ENCODE results near the gene CASP12. TPM values are rescaled to one million over a fixed set of nuclear protein-coding genes. Genes with fewer than 3 reads are reported as not detected.
"Not testable (repeated sequence)": the region's sequence is repeated elsewhere in the genome, so short reads cannot be mapped to it uniquely, and the experiment has no call there.

Gene CASP12
- total and polyA plus RNA-seq, 2 experiments from 2014 or later: not detected

DNA sequence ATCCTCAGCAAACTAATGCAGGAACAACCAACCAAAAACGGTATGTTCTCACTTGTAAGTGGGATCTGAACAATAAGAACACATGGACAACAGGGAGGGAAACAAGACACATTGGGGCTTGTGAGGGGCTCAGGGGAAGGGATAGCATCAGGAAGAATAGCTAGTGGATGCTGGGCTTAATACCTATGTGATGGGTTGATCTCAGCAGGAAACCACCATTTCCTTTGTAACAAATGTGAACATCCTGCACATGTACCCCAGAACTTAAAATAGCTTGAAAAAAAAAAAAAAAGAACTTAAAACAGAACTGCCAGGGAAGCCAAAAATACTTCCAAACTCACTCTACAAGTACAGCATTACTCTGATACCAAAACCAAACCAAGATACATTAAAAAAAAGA is 36.3 kb upstream of the CASP12 start:
- Histone ChIP-seq H3K4me2 (no peak overlapping the region), H2AFZ (no peak overlapping the region), H4K20me1 (replicated peaks; ENCODE audit: insufficient read depth) (no peaks in the 10 kb centered on the region), H3K27ac (ENCODE audit: low read depth) (no peak overlapping the region), H3K27me3 (ENCODE audit: insufficient read depth) (no peaks in the 10 kb centered on the region), H3K36me3 (ENCODE audit: insufficient read depth) (no peaks in the 10 kb centered on the region), H3K4me1 (ENCODE audit: insufficient read depth) (no peaks in the 10 kb centered on the region), H3K9me2 (ENCODE audit: insufficient read depth) (no peaks in the 10 kb centered on the region), H3K79me2 (replicated peaks; ENCODE audit: insufficient read depth) (no peaks in the 10 kb centered on the region), H3F3A (replicated peaks; ENCODE audit: low read depth) (no peaks in the 10 kb centered on the region), H3K4me3 (no peak overlapping the region)
- TF ChIP-seq EZH2 (IDR thresholded peaks at IDR 0.05; ENCODE audit: low read depth, unreplicated experiment): no peak
- TF ChIP-seq ZNF114 (CRISPR knock-in tag; IDR thresholded peaks at IDR 0.05): no peak
- Mint-ChIP-seq H3K27ac (no peak overlapping the region; the same call in 1 of the 2 replicates), H3K4me1 (no peaks in the 10 kb centered on the region), H3K4me3 (no peak overlapping the region), H3K9me3 (peaks cover 12% of the 10 kb centered on the region; the same call in 1 of the 3 replicates), H3K27me3 (ENCODE audit: insufficient read depth, low read depth, poor library complexity) (no peaks in the 10 kb centered on the region), H3K36me3 (ENCODE audit: low read depth) (peaks cover 7% of the 10 kb centered on the region; the same call in 1 of the 3 replicates)
- ATAC-seq (no peak), DNase-seq (ENCODE audit: low spot score) (no peak)

DNA sequence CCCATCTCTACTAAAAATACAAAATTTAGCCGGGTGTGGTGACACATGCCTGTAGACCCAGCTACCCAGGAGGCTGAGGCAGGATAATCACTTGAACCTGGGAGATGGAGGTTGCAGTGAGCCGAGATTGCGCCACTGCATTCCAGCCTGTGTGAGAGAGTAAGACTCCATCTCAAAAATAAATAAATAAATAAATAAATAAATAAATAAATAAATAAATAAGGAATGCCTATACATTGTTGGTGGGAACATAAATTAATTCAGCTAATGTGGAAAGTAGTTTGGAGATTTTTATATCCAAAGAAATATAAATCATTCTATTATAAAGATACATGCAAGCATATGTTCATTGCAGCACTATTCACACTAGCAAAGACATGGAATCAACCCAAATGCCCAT is 35.8 kb upstream of the CASP12 start:
- H3K27ac ChIP-seq (ENCODE audit: low read depth); DNase-seq (ENCODE audit: low spot score); H3K4me2 ChIP-seq; H2AFZ ChIP-seq; H3K27me3 Mint-ChIP-seq (ENCODE audit: insufficient read depth, low read depth, poor library complexity); H3K4me3 Mint-ChIP-seq; H3K4me3 ChIP-seq; H3K9me2 ChIP-seq (ENCODE audit: insufficient read depth); H3K4me1 Mint-ChIP-seq; H3K4me1 ChIP-seq (ENCODE audit: insufficient read depth); H3K27ac Mint-ChIP-seq; H4K20me1 ChIP-seq (replicated peaks; ENCODE audit: insufficient read depth); H3F3A ChIP-seq (replicated peaks; ENCODE audit: low read depth); H3K27me3 ChIP-seq (ENCODE audit: insufficient read depth); H3K36me3 ChIP-seq (ENCODE audit: insufficient read depth); H3K79me2 ChIP-seq (replicated peaks; ENCODE audit: insufficient read depth); ATAC-seq: not testable (repeated sequence)
- Mint-ChIP-seq H3K9me3 (peaks cover 15% of the 10 kb centered on the region), H3K36me3 (ENCODE audit: low read depth) (peaks cover 10% of the 10 kb centered on the region; the same call in 1 of the 3 replicates)

DNA sequence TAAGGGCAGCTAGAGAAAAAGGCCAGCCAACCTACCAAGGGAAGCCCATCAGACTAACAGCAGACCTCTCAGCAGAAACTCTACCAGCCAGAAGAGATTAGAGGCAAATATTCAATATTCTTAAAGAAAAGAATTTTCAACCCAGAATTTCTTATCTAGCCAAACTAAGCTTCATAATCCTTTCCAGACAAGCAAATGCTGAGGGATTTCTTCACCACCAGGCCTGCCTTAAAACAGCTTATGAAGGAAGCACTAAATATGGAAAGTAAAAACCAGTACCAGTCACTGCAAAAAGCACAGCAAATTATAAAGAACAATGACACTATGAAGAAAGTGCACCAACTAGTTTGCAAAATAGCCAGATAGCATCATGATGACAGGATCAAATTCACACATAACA is 30.6 kb upstream of the CASP12 start:
- Mint-ChIP-seq H3K9me3 (peaks cover 55% of the 10 kb centered on the region), H3K4me3 (no peak overlapping the region), H3K36me3 (ENCODE audit: low read depth) (peaks cover 49% of the 10 kb centered on the region), H3K27me3 (ENCODE audit: insufficient read depth, low read depth, poor library complexity) (peaks cover 8% of the 10 kb centered on the region), H3K4me1 (peaks cover 3% of the 10 kb centered on the region; the same call in 1 of the 3 replicates), H3K27ac (no peak overlapping the region)
- TF ChIP-seq NANOG (IDR thresholded peaks at IDR 0.05; ENCODE audit: borderline replicate concordance): no peak
- no peak overlapping the region for H3K27ac ChIP-seq (ENCODE audit: low read depth)
- H3K4me1 ChIP-seq (ENCODE audit: insufficient read depth): no peaks in the 10 kb centered on the region
- H3F3A ChIP-seq (replicated peaks; ENCODE audit: low read depth): no peaks in the 10 kb centered on the region
- no peak for DNase-seq (ENCODE audit: low spot score)
- no peaks in the 10 kb centered on the region for H3K79me2 ChIP-seq (replicated peaks; ENCODE audit: insufficient read depth)
- H3K9me2 ChIP-seq (ENCODE audit: insufficient read depth): peaks cover 10% of the 10 kb centered on the region; the same call in 1 of the 2 replicates
- H3K36me3 ChIP-seq (ENCODE audit: insufficient read depth): no peaks in the 10 kb centered on the region
- no peak overlapping the region for H3K4me2 ChIP-seq
- no peak overlapping the region for H3K4me3 ChIP-seq
- no peak for ATAC-seq
- no peaks in the 10 kb centered on the region for H3K27me3 ChIP-seq (ENCODE audit: insufficient read depth)
- no peak overlapping the region for H2AFZ ChIP-seq
- H4K20me1 ChIP-seq (replicated peaks; ENCODE audit: insufficient read depth): no peaks in the 10 kb centered on the region

DNA sequence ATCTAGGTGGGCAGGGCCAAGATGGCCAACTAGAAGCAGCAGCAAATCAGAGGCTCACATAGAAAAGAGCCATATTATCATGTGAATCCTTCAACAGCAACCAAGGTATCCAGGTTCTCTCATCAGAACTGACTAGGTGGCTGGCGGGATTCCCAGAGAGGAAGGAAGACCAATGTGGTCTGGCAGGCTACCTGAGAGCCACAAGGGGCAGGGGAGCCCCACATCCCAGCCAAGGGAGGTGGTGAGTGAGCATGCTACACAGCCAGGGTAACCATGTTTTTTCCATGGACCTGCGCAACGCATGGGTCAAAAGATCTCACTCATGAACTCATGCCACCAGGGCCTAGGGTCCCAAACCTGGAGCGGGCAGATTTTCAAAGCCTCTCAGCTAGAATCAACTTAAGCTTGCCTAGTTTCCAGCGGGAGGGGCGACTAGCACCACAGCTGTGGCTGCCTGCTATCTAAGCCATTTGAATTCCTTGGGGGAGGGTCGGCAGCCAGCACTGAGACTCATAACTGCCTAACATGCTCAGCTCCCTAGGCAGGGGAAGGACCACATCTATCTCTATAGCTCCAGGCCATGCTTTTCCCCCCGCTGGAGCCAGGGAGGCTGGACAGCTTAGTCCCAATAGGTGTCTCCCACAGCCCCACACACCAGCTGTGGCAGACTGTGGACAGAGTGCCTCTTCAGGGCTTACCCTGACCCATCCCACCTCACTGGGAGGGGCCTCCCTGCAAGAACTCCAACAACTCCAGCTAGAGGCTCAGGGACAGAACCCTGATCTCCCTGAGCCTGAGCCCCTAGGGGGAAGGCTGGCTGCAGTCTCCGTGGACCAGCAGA is 28.7 kb upstream of the CASP12 start:
- Mint-ChIP-seq H3K36me3 (ENCODE audit: low read depth) (peaks cover 50% of the 10 kb centered on the region), H3K27me3 (ENCODE audit: insufficient read depth, low read depth, poor library complexity) (peaks cover 8% of the 10 kb centered on the region), H3K9me3 (peaks cover 47% of the 10 kb centered on the region), H3K4me1 (peaks cover 3% of the 10 kb centered on the region; the same call in 1 of the 3 replicates), H3K27ac (no peak overlapping the region), H3K4me3 (no peak overlapping the region)
- ATAC-seq (no peak), DNase-seq (ENCODE audit: low spot score) (peak; percentile 21)
- H3K9me2 ChIP-seq (ENCODE audit: insufficient read depth): peaks cover 10% of the 10 kb centered on the region; the same call in 1 of the 2 replicates
- H3K27me3 ChIP-seq (ENCODE audit: insufficient read depth): no peaks in the 10 kb centered on the region
- peak overlapping the region; percentile 59 for H2AFZ ChIP-seq
- H3F3A ChIP-seq (replicated peaks; ENCODE audit: low read depth): no peaks in the 10 kb centered on the region
- H3K36me3 ChIP-seq (ENCODE audit: insufficient read depth): no peaks in the 10 kb centered on the region
- H3K4me2 ChIP-seq: no peak overlapping the region
- H3K4me3 ChIP-seq: no peak overlapping the region
- H4K20me1 ChIP-seq (replicated peaks; ENCODE audit: insufficient read depth): no peaks in the 10 kb centered on the region
- H3K4me1 ChIP-seq (ENCODE audit: insufficient read depth): no peaks in the 10 kb centered on the region
- no peak overlapping the region for H3K27ac ChIP-seq (ENCODE audit: low read depth)
- no peaks in the 10 kb centered on the region for H3K79me2 ChIP-seq (replicated peaks; ENCODE audit: insufficient read depth)
- TF ChIP-seq EZH2 (IDR thresholded peaks at IDR 0.05; ENCODE audit: low read depth, unreplicated experiment): no peak
- TF ChIP-seq, protein P1, sequence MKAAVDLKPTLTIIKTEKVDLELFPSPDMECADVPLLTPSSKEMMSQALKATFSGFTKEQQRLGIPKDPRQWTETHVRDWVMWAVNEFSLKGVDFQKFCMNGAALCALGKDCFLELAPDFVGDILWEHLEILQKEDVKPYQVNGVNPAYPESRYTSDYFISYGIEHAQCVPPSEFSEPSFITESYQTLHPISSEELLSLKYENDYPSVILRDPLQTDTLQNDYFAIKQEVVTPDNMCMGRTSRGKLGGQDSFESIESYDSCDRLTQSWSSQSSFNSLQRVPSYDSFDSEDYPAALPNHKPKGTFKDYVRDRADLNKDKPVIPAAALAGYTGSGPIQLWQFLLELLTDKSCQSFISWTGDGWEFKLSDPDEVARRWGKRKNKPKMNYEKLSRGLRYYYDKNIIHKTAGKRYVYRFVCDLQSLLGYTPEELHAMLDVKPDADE (IDR thresholded peaks at IDR 0.05): no peak

Data from GM23338 (cell line).